ENCODE data around the gene ANGEL1. TPM values are rescaled to one million over a fixed set of nuclear protein-coding genes. Genes with fewer than 3 reads are reported as not detected.

Gene ANGEL1
- polyA plus RNA-seq, 1 experiment: 12.8 TPM

- no peak overlapping the region for H3K27ac ChIP-seq (ENCODE audit: low read depth, low read length)
- CTCF ChIA-PET: interaction anchor here (0.9 to 1.0 kb wide), 2 partner anchors 17 to 119 kb away, joined by 3 read pairs; no protein-coding TSS in a partner anchor
- no peak overlapping the region for H3K4me3 ChIP-seq (ENCODE audit: low read depth, low read length)
- TF ChIP-seq, protein P1, sequence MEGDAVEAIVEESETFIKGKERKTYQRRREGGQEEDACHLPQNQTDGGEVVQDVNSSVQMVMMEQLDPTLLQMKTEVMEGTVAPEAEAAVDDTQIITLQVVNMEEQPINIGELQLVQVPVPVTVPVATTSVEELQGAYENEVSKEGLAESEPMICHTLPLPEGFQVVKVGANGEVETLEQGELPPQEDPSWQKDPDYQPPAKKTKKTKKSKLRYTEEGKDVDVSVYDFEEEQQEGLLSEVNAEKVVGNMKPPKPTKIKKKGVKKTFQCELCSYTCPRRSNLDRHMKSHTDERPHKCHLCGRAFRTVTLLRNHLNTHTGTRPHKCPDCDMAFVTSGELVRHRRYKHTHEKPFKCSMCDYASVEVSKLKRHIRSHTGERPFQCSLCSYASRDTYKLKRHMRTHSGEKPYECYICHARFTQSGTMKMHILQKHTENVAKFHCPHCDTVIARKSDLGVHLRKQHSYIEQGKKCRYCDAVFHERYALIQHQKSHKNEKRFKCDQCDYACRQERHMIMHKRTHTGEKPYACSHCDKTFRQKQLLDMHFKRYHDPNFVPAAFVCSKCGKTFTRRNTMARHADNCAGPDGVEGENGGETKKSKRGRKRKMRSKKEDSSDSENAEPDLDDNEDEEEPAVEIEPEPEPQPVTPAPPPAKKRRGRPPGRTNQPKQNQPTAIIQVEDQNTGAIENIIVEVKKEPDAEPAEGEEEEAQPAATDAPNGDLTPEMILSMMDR (IDR thresholded peaks at IDR 0.05; ENCODE audit: low read depth, low read length): no peak
- POLR2A ChIA-PET: no interaction called here
- H3K27me3 ChIP-seq (ENCODE audit: control insufficient read depth, insufficient read depth, low read length): no peaks in the 10 kb centered on the region
- no peaks in the 10 kb centered on the region; the same call in 1 of the 2 replicates for H3K9me3 ChIP-seq (ENCODE audit: control insufficient read depth, insufficient read depth, low read length)
- no peak for DNase-seq (ENCODE audit: low read depth, low spot score)
These were observed 44.7 kb downstream of the ANGEL1 start for GRCh38 chr14:76767681-76768656.

DNA sequence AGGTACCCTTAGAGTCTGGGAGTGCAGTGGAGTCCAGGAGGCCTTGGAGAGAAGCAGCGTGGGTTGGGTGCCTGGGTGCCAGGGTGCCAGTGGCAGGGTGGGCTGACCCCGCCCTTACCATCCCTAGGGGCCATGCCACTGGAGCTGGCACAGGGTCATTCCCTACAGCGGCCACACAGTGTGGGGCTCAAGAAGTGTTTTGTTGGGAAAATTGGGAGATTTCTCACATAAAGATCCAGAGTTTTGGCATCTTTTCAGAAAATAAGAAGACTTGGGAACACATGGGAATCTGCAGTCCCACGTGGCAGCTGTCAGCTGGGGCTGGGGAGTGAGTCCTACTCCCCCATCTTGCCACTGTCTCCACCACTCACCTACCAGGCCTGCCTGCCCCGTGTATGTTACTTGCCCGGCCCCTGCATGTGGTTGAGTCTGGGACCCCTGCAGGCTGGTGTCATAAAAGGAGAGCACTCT lies 47.2 kb downstream of the ANGEL1 start:
- no peak overlapping the region for H3K4me3 ChIP-seq (ENCODE audit: low read depth, low read length)
- H3K27ac ChIP-seq (ENCODE audit: low read depth, low read length): no peak overlapping the region
- no peaks in the 10 kb centered on the region for H3K27me3 ChIP-seq (ENCODE audit: control insufficient read depth, insufficient read depth, low read length)
- TF ChIP-seq, protein P1 (IDR thresholded peaks at IDR 0.05; ENCODE audit: low read depth, low read length): no peak
- no peaks in the 10 kb centered on the region; the same call in 1 of the 2 replicates for H3K9me3 ChIP-seq (ENCODE audit: control insufficient read depth, insufficient read depth, low read length)
- CTCF ChIA-PET: interaction anchor here (1.2 kb wide), 1 partner anchor 56 kb away, joined by 4 read pairs; no protein-coding TSS in a partner anchor
- POLR2A ChIA-PET: no interaction called here
- no peak for DNase-seq (ENCODE audit: low read depth, low spot score)

GRCh38 chr14:76763096-76764041 lies 49.3 kb downstream of the ANGEL1 start:
- Histone ChIP-seq H3K27ac (ENCODE audit: low read depth, low read length) (no peak overlapping the region), H3K4me3 (ENCODE audit: low read depth, low read length) (peak overlapping the region; percentile 73; the same call in 1 of the 2 replicates), H3K9me3 (ENCODE audit: control insufficient read depth, insufficient read depth, low read length) (no peaks in the 10 kb centered on the region; the same call in 1 of the 2 replicates), H3K27me3 (ENCODE audit: control insufficient read depth, insufficient read depth, low read length) (no peaks in the 10 kb centered on the region)
- CTCF ChIA-PET: no interaction called here
- no peak for DNase-seq (ENCODE audit: low read depth, low spot score)
- TF ChIP-seq, protein P1 (IDR thresholded peaks at IDR 0.05; ENCODE audit: low read depth, low read length): no peak
- POLR2A ChIA-PET: no interaction called here

DNA sequence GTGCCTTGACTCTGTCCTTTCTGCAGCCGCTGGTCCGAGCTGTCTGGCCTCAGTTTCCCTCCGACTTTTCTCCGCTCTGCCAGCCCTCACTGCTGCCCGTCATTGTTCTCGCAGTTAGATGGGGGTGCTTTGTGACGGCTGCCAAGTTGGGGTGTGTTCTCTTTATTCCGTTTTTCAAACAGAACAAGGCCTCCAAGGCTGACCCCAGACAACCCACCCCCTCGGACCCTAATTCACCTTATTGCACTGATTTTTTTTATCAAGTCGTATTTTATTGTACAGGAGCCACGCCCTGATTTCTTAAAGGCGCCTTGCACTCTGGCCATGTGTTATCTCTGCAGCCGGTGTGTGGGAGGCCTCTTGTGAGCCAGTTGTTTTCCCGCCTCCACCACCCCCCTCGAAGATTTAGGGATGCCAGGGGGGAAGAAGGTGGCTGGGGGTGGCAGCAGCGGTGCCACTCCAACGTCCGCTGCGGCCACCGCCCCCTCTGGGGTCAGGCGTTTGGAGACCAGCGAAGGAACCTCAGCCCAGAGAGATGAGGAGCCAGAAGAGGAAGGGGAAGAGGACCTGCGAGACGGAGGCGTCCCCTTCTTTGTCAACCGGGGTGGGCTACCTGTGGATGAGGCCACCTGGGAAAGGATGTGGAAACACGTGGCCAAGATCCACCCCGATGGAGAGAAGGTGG lies 50.1 kb downstream of the ANGEL1 start:
- H3K4me3 ChIP-seq (ENCODE audit: low read depth, low read length): peak overlapping the region; percentile 73
- no peak overlapping the region for H3K27ac ChIP-seq (ENCODE audit: low read depth, low read length)
- ChIA-PET POLR2A (interaction anchor here (1.4 kb wide), 1 partner anchor 50 kb away, joined by 3 read pairs; the partner anchor contains the start of gene ANGEL1), CTCF (no interaction called here)
- TF ChIP-seq, protein P1 (IDR thresholded peaks at IDR 0.05; ENCODE audit: low read depth, low read length): no peak
- H3K27me3 ChIP-seq (ENCODE audit: control insufficient read depth, insufficient read depth, low read length): no peaks in the 10 kb centered on the region
- H3K9me3 ChIP-seq (ENCODE audit: control insufficient read depth, insufficient read depth, low read length): no peaks in the 10 kb centered on the region; the same call in 1 of the 2 replicates
- no peak for DNase-seq (ENCODE audit: low read depth, low spot score)

All from AG04450 (cell line).